ENCODE measurements around the gene RPUSD1.

The RPUSD1 gene

GRCh38 chr16:739560-740458 is 48.4 kb downstream of the RPUSD1 start:
- Histone ChIP-seq H3K9ac (ENCODE audit: low read length) (peak overlapping the region; percentile 84), H2AFZ (ENCODE audit: low read length) (no peak overlapping the region), H3K4me3 (ENCODE audit: low read depth, low read length, poor library complexity, severe bottlenecking) (peak overlapping the region; percentile 84), H3K27ac (ENCODE audit: low read depth, low read length, poor library complexity, severe bottlenecking) (peak overlapping the region; percentile 97), H3F3A (ENCODE audit: insufficient read depth, low read length) (no peaks in the 10 kb centered on the region), H3K79me2 (ENCODE audit: insufficient read depth, low read length) (no peaks in the 10 kb centered on the region), H4K20me1 (ENCODE audit: insufficient read depth, low read length) (no peaks in the 10 kb centered on the region), H3K9me2 (ENCODE audit: low read depth, low read length) (no peaks in the 10 kb centered on the region), H3K36me3 (ENCODE audit: insufficient read depth, low read length) (peaks cover 22% of the 10 kb centered on the region), H3K4me2 (ENCODE audit: low read length) (peak overlapping the region; percentile 83), H3K9me3 (ENCODE audit: low read length) (no peaks in the 10 kb centered on the region), H3K4me1 (ENCODE audit: insufficient read depth, low read length, severe bottlenecking) (peaks cover 48% of the 10 kb centered on the region), H3K27me3 (ENCODE audit: insufficient read depth, low read length) (no peaks in the 10 kb centered on the region)
- no peak for TF ChIP-seq CTCF (IDR thresholded peaks at IDR 0.05; ENCODE audit: low read length)
- no peak for TF ChIP-seq EZH2 (IDR thresholded peaks at IDR 0.05; ENCODE audit: borderline replicate concordance, low read length)

- Histone ChIP-seq H3K4me3 (ENCODE audit: low read depth, low read length, poor library complexity, severe bottlenecking) (peak overlapping the region; percentile 51), H3K9me3 (ENCODE audit: low read length) (no peaks in the 10 kb centered on the region), H3K9me2 (ENCODE audit: low read depth, low read length) (no peaks in the 10 kb centered on the region), H3K4me2 (ENCODE audit: low read length) (peak overlapping the region; percentile 70), H3K79me2 (ENCODE audit: insufficient read depth, low read length) (no peaks in the 10 kb centered on the region), H3K36me3 (ENCODE audit: insufficient read depth, low read length) (peaks cover 48% of the 10 kb centered on the region), H3K27me3 (ENCODE audit: insufficient read depth, low read length) (no peaks in the 10 kb centered on the region), H3K27ac (ENCODE audit: low read depth, low read length, poor library complexity, severe bottlenecking) (peak overlapping the region; percentile 97), H2AFZ (ENCODE audit: low read length) (no peak overlapping the region), H4K20me1 (ENCODE audit: insufficient read depth, low read length) (no peaks in the 10 kb centered on the region), H3K9ac (ENCODE audit: low read length) (peak overlapping the region; percentile 69; the same call in 1 of the 2 replicates), H3F3A (ENCODE audit: insufficient read depth, low read length) (no peaks in the 10 kb centered on the region), H3K4me1 (ENCODE audit: insufficient read depth, low read length, severe bottlenecking) (peaks cover 49% of the 10 kb centered on the region)
- TF ChIP-seq EZH2 (IDR thresholded peaks at IDR 0.05; ENCODE audit: borderline replicate concordance, low read length): no peak
Measured at GRCh38 chr16:736936-737481, 51.2 kb downstream of the RPUSD1 start.

GRCh38 chr16:735982-736453 is 52.2 kb downstream of the RPUSD1 start:
- Histone ChIP-seq H3K9ac (ENCODE audit: low read length) (peak overlapping the region; percentile 4; the same call in 1 of the 2 replicates), H3K36me3 (ENCODE audit: insufficient read depth, low read length) (peaks cover 58% of the 10 kb centered on the region), H3K27ac (ENCODE audit: low read depth, low read length, poor library complexity, severe bottlenecking) (peak overlapping the region; percentile 97), H3K9me3 (ENCODE audit: low read length) (no peaks in the 10 kb centered on the region), H3K79me2 (ENCODE audit: insufficient read depth, low read length) (no peaks in the 10 kb centered on the region), H3K4me3 (ENCODE audit: low read depth, low read length, poor library complexity, severe bottlenecking) (no peak overlapping the region), H2AFZ (ENCODE audit: low read length) (no peak overlapping the region), H3K4me1 (ENCODE audit: insufficient read depth, low read length, severe bottlenecking) (peaks cover 45% of the 10 kb centered on the region), H3K4me2 (ENCODE audit: low read length) (no peak overlapping the region), H3K9me2 (ENCODE audit: low read depth, low read length) (no peaks in the 10 kb centered on the region), H3F3A (ENCODE audit: insufficient read depth, low read length) (no peaks in the 10 kb centered on the region), H4K20me1 (ENCODE audit: insufficient read depth, low read length) (no peaks in the 10 kb centered on the region), H3K27me3 (ENCODE audit: insufficient read depth, low read length) (no peaks in the 10 kb centered on the region)
- TF ChIP-seq CTCF (IDR thresholded peaks at IDR 0.05; ENCODE audit: low read length) (no peak), EZH2 (IDR thresholded peaks at IDR 0.05; ENCODE audit: borderline replicate concordance, low read length) (no peak)

Measured in OCI-LY1 (cell line).